H1 (cell line): Measurements from ENCODE around the gene SH3GL2. TPM values are rescaled to one million over a fixed set of nuclear protein-coding genes. Genes with fewer than 3 reads are reported as not detected.

Experiments used
- CTCF ChIA-PET: fragments of 300-600 bp; sonication (Branson Sonifier 250); formaldehyde crosslinking; loops from one replicate; lab custom pipeline; 2021; ENCODE audit not compliant: partially characterized antibody; lab: Charles Lee
- POLR2A ChIA-PET: fragments of 300-600 bp; sonication (Branson Sonifier 250); formaldehyde crosslinking; loops from one replicate; lab custom pipeline; 2021; ENCODE audit warnings: inconsistent platforms; ENCODE audit not compliant: partially characterized antibody; lab: Charles Lee
- DNase-seq, 2 experiments: peaks; one replicate each; pipeline versions ENCODE4 v3.0.0 to v3.0.0-alpha.2; 2010 to 2022; ENCODE audit warnings: low spot score in 2 of 2, low read depth in 1 of 2, mixed read lengths in 1 of 2
- FAIRE-seq: peaks from 2 replicates; lab custom pipeline; 2011; peaks lifted over from hg19 to GRCh38; lab: Jason Lieb, UNC
- H2AFZ ChIP-seq: 2 replicates; pipeline ENCODE4 v1.8.1; 2012; ENCODE audit warnings: low read length, inconsistent platforms
- H2AK5ac ChIP-seq: 2 replicates; pipeline ENCODE4 v1.6.1; 2013; ENCODE audit warnings: low read depth, low read length
- H2BK120ac ChIP-seq: replicated peaks from 2 replicates; pipeline ENCODE3; 2013; ENCODE audit warnings: low read depth, low read length, inconsistent platforms
- H2BK12ac ChIP-seq: 2 replicates; pipeline ENCODE4 v1.6.1; 2013; ENCODE audit warnings: low read depth, low read length
- H2BK15ac ChIP-seq: 2 replicates; pipeline ENCODE4 v1.6.1; 2013; ENCODE audit warnings: low read length
- H2BK20ac ChIP-seq: 2 replicates; pipeline ENCODE4 v1.6.1; 2013; ENCODE audit warnings: low read length
- H2BK5ac ChIP-seq: 2 replicates; pipeline ENCODE4 v1.6.1; 2013; ENCODE audit warnings: low read depth, low read length
- H3K14ac ChIP-seq: 2 replicates; pipeline ENCODE4 v1.6.1; 2013; ENCODE audit warnings: inconsistent platforms; ENCODE audit not compliant: insufficient read length
- H3K18ac ChIP-seq: 2 replicates; pipeline ENCODE4 v1.6.1; 2013; ENCODE audit warnings: low read length; ENCODE audit errors: extremely low read depth
- H3K23ac ChIP-seq: 2 replicates; pipeline ENCODE4 v1.6.1; 2013; ENCODE audit warnings: inconsistent platforms; ENCODE audit not compliant: insufficient read length
- H3K23me2 ChIP-seq: 2 replicates; pipeline ENCODE4 v1.6.1; 2013; ENCODE audit warnings: low read depth, low read length
- H3K27ac ChIP-seq: 2 replicates; pipeline ENCODE4 v1.6.1; 2011; ENCODE audit warnings: low read depth, low read length, inconsistent platforms
- H3K27me3 ChIP-seq, 4 experiments: replicated peaks in 1 of 4; 1 replicate in 1 of 4; 2 replicates in 3 of 4; pipeline versions ENCODE4 v1.6.1 to v1.8.1; 2011 to 2013; ENCODE audit warnings: low read length in 3 of 4, mild to moderate bottlenecking in 3 of 4, inconsistent platforms in 2 of 4, mixed read lengths in 2 of 4, moderate library complexity in 1 of 4; ENCODE audit not compliant: control insufficient read depth in 3 of 4, insufficient read depth in 3 of 4; ENCODE audit errors: extremely low read depth in 1 of 4
- H3K36me3 ChIP-seq, 4 experiments: 2 replicates each; pipeline versions ENCODE4 v1.6.1 to v1.8.1; 2011 to 2013; ENCODE audit warnings: mild to moderate bottlenecking in 4 of 4, low read length in 3 of 4, moderate library complexity in 2 of 4, control low read depth in 1 of 4, inconsistent platforms in 1 of 4; ENCODE audit not compliant: insufficient read depth in 4 of 4, control insufficient read depth in 2 of 4
- H3K4ac ChIP-seq: replicated peaks from 2 replicates; pipeline ENCODE3; 2013; ENCODE audit warnings: low read length, low read depth, mixed read lengths, inconsistent platforms; ENCODE audit not compliant: insufficient read length
- H3K4me1 ChIP-seq, 4 experiments: replicated peaks in 1 of 4; 1 replicate in 1 of 4; 2 replicates in 3 of 4; pipeline versions ENCODE4 v1.6.1 to v1.8.1; 2011 to 2013; ENCODE audit warnings: low read length in 3 of 4, inconsistent platforms in 2 of 4, mixed read lengths in 1 of 4; ENCODE audit not compliant: insufficient read depth in 4 of 4, control insufficient read depth in 3 of 4
- H3K4me2 ChIP-seq, 2 experiments: 2 replicates each; pipeline versions ENCODE4 v1.6.1 to v1.8.1; 2011 to 2013; ENCODE audit warnings: low read depth in 2 of 2, low read length in 2 of 2, control low read depth in 1 of 2, inconsistent platforms in 1 of 2, mild to moderate bottlenecking in 1 of 2; ENCODE audit not compliant: insufficient read depth in 1 of 2
- H3K4me3 ChIP-seq, 4 experiments: fragments of 200-600, 300-600 bp in 1 of 4; sonication (generic), shearing (Covaris generic), sonication (Bioruptor Twin) in 1 of 4; 2 replicates each; pipeline versions ENCODE4 v1.5.1 to v1.8.1; 2011 to 2016; ENCODE audit warnings: low read length in 4 of 4, low read depth in 3 of 4, control low read depth in 2 of 4, inconsistent platforms in 2 of 4, mild to moderate bottlenecking in 2 of 4, mixed read lengths in 1 of 4, moderate library complexity in 1 of 4; ENCODE audit not compliant: insufficient read depth in 2 of 4; ENCODE audit errors: extremely low read depth in 1 of 4
- H3K56ac ChIP-seq: replicated peaks from 2 replicates; pipeline ENCODE3; 2013; ENCODE audit warnings: low read depth, mild to moderate bottlenecking, mixed read lengths, low read length, inconsistent platforms; ENCODE audit not compliant: insufficient read length
- H3K79me1 ChIP-seq: 2 replicates; pipeline ENCODE4 v1.6.1; 2013; ENCODE audit warnings: low read depth, low read length, control low read depth
- H3K79me2 ChIP-seq, 2 experiments: 2 replicates each; pipeline versions ENCODE4 v1.6.1 to v1.8.1; 2012 to 2013; ENCODE audit warnings: low read length in 2 of 2, mild to moderate bottlenecking in 2 of 2, inconsistent platforms in 1 of 2; ENCODE audit not compliant: insufficient read depth in 2 of 2, control insufficient read depth in 1 of 2
- H3K9ac ChIP-seq, 4 experiments: replicated peaks in 1 of 4; 1 replicate in 1 of 4; 2 replicates in 3 of 4; pipeline versions ENCODE4 v1.6.1 to v1.8.1; 2011 to 2013; ENCODE audit warnings: low read depth in 3 of 4, low read length in 3 of 4, control low read depth in 2 of 4, mild to moderate bottlenecking in 2 of 4, moderate library complexity in 2 of 4, inconsistent platforms in 1 of 4; ENCODE audit errors: extremely low read depth in 1 of 4
- H3K9me3 ChIP-seq, 2 experiments: 2 replicates each; pipeline versions ENCODE4 v1.6.1 to v1.8.1; 2012 to 2013; ENCODE audit warnings: mild to moderate bottlenecking in 2 of 2, moderate library complexity in 2 of 2, control low read depth in 1 of 2, inconsistent platforms in 1 of 2, low read depth in 1 of 2, low read length in 1 of 2, mixed read lengths in 1 of 2; ENCODE audit not compliant: insufficient read depth in 2 of 2
- H4K20me1 ChIP-seq, 2 experiments: replicated peaks in 1 of 2; 2 replicates each; pipeline versions ENCODE3 to v1.8.1; 2011 to 2013; ENCODE audit warnings: inconsistent platforms in 2 of 2, low read length in 2 of 2, mild to moderate bottlenecking in 1 of 2; ENCODE audit not compliant: insufficient read depth in 2 of 2, control insufficient read depth in 1 of 2
- H4K5ac ChIP-seq: 2 replicates; pipeline ENCODE4 v1.6.1; 2013; ENCODE audit warnings: low read length, low read depth, mixed read lengths, inconsistent platforms; ENCODE audit not compliant: insufficient read length
- H4K8ac ChIP-seq: 2 replicates; pipeline ENCODE4 v1.8.0; 2013; ENCODE audit warnings: mild to moderate bottlenecking, moderate library complexity, low read length, inconsistent platforms; ENCODE audit not compliant: insufficient read depth; ENCODE audit errors: extremely low read depth
- H4K91ac ChIP-seq: replicated peaks from 2 replicates; pipeline ENCODE3; 2013; ENCODE audit warnings: low read length, mixed read lengths, inconsistent platforms; ENCODE audit not compliant: insufficient read length
- CTCF ChIP-seq, 3 experiments: IDR thresholded peaks; 1 replicate in 2 of 3; 2 replicates in 1 of 3; pipeline versions ENCODE4 v1.5.1 to v1.6.1; 2011; ENCODE audit warnings: low read length in 3 of 3, mild to moderate bottlenecking in 3 of 3, inconsistent platforms in 2 of 3, low read depth in 1 of 3, moderate library complexity in 1 of 3; ENCODE audit not compliant: insufficient read depth in 1 of 3; ENCODE audit errors: control extremely low read depth in 1 of 3
- FOSL1 ChIP-seq: IDR thresholded peaks from 2 replicates; pipeline ENCODE4 v1.6.1; 2011; ENCODE audit warnings: mild to moderate bottlenecking, low read depth, low read length, moderate library complexity; ENCODE audit not compliant: insufficient read depth
- KDM5A ChIP-seq: fragments of 200-600 bp; IDR thresholded peaks from 2 replicates; pipeline ENCODE4 v1.7.1; 2012; ENCODE audit warnings: mild to moderate bottlenecking, low read length, inconsistent platforms, mixed read lengths
- POU5F1 ChIP-seq: IDR thresholded peaks from 2 replicates; pipeline ENCODE4 v1.6.1; 2011; ENCODE audit warnings: low read depth, mild to moderate bottlenecking, low read length, moderate library complexity
- SUZ12 ChIP-seq: fragments of 200-600 bp; sonication (generic); IDR thresholded peaks from 2 replicates; pipeline ENCODE4 v1.6.1; 2012; ENCODE audit warnings: mild to moderate bottlenecking, inconsistent platforms, low read length, moderate library complexity, mixed read lengths
- WGBS, 2 experiments: shearing (Covaris generic) in 1 of 2; methylation state at CpG; one replicate each; pipeline versions ENCODE4 v1.1.6 to v1.1.7; 2013 to 2015; ENCODE audit warnings: low lambda C conversion rate in 2 of 2, mixed read lengths in 2 of 2, inconsistent platforms in 1 of 2, low coverage in 1 of 2, missing lambda C conversion rate in 1 of 2; ENCODE audit not compliant: insufficient replicate concordance in 2 of 2, insufficient coverage in 1 of 2, insufficient read length in 1 of 2; ENCODE audit errors: extremely low coverage in 1 of 2, missing lambda C conversion rate in 1 of 2; 5-methylcytosine and 5-hydroxymethylcytosine counted together
- polyA plus RNA-seq, 7 experiments: library from polyadenylated mRNA; depleted of rRNA in 3 of 7; stranded (reverse) in 5 of 7; unstranded in 2 of 7; fragments of >200 nt in 5 of 7; fragments of 200-250 nt in 2 of 7; gene quantifications; 1 replicate in 5 of 7; 2 replicates in 1 of 7; 4 replicates in 1 of 7; pipeline versions ENCODE4 v1.2.1 to v1.2.3, GENCODE V29; 2011 to 2013; ENCODE audit warnings: missing spikeins in 2 of 7, mixed read lengths in 2 of 7
- total RNA-seq: library from RNA; stranded (reverse); fragmentation: NEBNext Ultra II Directional; extraction: Animal tissue kit (Norgen Biotek cat#: 25700); gene quantifications from 2 replicates; pipeline ENCODE4 v1.2.1, GENCODE V29; 2021

The SH3GL2 gene
- total and polyA plus RNA-seq, 2 of the 8 experiments (the other 6 are each of a cell fraction or from before 2014, with no cell fraction given) = 4.7 to 5.3 TPM

GRCh38 chr9:17726298-17726697 is 147.4 kb downstream of the SH3GL2 start:
- Histone ChIP-seq H2AK5ac (no peak overlapping the region), H3K18ac (no peak overlapping the region), H3K36me3 (no peaks in the 10 kb centered on the region), H4K8ac (no peak overlapping the region), H4K20me1 (no peaks in the 10 kb centered on the region), H3K23ac (no peak overlapping the region), H2BK120ac (no peak overlapping the region), H3K4me1 (no peaks in the 10 kb centered on the region), H3K14ac (no peak overlapping the region), H3K9me3 (peaks cover 0 to 4% of the 10 kb centered on the region in 2 experiments; a peak in 2 of 4 replicates), H4K91ac (no peak overlapping the region), H3K4me3 (no peak overlapping the region), H3K23me2 (no peaks in the 10 kb centered on the region), H2BK20ac (no peak overlapping the region), H2BK15ac (no peak overlapping the region), H3K9ac (no peak overlapping the region), H3K27ac (no peak overlapping the region), H3K79me2 (no peaks in the 10 kb centered on the region), H3K4me2 (no peak overlapping the region), H3K27me3 (no peaks in the 10 kb centered on the region), H2BK12ac (no peak overlapping the region), H3K56ac (no peak overlapping the region), H4K5ac (no peak overlapping the region), H2AFZ (no peak overlapping the region), H3K79me1 (no peaks in the 10 kb centered on the region; the same call in 1 of the 2 replicates), H2BK5ac (no peak overlapping the region), H3K4ac (no peak overlapping the region)
- POLR2A ChIA-PET = no interaction called here
- FAIRE-seq = no peak
- CTCF ChIA-PET = no interaction called here
- TF ChIP-seq SUZ12 = no peak
- TF ChIP-seq FOSL1 = no peak
- TF ChIP-seq CTCF (IDR thresholded peaks at IDR 0.05; ENCODE audit: control extremely low read depth in 1 of 3, insufficient read depth in 1 of 3, low read depth in 1 of 3, low read length in 3 of 3) = no peak
- no peak for TF ChIP-seq POU5F1
- TF ChIP-seq KDM5A = no peak
- 88% methylated on average over 5 of the region's 5 CpGs; no CpG with 5 or more reads in 1 of the 2 experiments for WGBS, 2 experiments
- no peak for DNase-seq
